GM19324 (cell line): Measurements from ENCODE around the gene HSPBAP1.
A peak's percentile ranks its signal among the peaks of the same experiment; 100 is the strongest.

Experiments
- ATAC-seq: cut with Tn5 transposase; IDR thresholded peaks from one replicate; pipeline ENCODE4 v1.9.1; 2021; ENCODE audit warnings: mild to moderate bottlenecking, moderate library complexity; ENCODE audit not compliant: unreplicated experiment, low FRiP score

Gene HSPBAP1

GRCh38 chr3:122793568-122794416 is at the start of gene HSPBAP1:
HSPBAP1 (minus strand) TSS chr3:122793831; CDS start chr3:122793680, 151 bp downstream.
- ATAC-seq, result peak; percentile 74

DNA sequence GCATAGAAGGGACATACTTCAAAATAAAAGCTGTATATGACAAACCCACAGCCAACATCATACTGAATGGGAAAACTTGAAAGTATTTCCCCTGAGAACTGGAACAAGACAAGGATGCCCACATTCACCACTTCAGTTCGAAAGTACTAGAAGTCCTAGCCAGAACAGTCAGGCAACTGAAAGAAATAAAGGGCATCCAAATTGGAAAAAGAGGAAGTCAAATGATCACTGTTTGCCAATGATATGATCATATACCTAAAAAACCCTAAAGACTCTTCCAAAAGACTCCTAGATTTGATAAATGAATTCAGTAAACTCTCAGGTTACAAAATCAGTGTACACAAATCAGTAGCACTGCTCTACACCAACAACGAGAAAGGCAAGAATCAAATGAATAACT is 42.0 kb upstream of the HSPBAP1 start:
- ATAC-seq, result no peak

DNA sequence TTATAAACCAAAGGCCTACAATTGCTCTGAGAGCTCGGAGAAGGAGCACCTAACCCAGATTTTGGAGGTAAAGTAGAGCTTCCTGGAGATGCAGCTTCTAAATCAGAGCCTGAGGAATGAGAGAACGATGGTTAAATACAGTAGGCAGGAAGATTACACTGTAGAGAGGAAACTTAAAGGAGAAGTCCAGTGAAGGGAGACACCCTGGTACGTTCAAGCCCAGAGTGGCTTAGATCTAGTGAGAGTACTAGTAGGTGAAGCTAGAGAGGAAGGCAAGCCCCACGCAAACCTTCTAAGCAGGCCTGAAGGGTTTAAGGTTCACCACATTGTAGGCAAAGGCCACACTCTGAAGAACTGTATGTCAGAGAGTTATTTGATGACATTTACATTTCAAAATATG is 34.6 kb upstream of the HSPBAP1 start:
- ATAC-seq, result no peak

GRCh38 chr3:122826278-122826677 is 32.6 kb upstream of the HSPBAP1 start:
- no peak for ATAC-seq

DNA sequence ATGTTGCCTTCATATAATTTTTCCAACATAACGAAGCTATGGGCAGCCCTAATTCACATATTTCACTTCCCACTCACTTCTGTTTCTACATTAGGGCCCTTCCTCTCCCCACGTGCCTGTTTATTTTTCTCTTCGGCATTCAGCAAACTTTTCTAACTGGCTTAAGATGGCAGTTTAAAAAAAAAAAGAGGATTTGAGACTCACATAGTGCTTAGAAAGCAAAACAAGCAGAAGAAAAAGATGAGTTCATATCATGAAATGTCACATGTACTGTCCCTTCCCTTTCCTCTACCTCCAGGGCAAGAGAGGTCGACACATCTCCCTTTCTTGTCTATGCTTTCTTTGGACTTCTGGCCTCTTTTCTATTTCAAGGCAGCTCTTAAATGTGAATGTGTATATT is 31.8 kb upstream of the HSPBAP1 start:
- ATAC-seq, result no peak

DNA sequence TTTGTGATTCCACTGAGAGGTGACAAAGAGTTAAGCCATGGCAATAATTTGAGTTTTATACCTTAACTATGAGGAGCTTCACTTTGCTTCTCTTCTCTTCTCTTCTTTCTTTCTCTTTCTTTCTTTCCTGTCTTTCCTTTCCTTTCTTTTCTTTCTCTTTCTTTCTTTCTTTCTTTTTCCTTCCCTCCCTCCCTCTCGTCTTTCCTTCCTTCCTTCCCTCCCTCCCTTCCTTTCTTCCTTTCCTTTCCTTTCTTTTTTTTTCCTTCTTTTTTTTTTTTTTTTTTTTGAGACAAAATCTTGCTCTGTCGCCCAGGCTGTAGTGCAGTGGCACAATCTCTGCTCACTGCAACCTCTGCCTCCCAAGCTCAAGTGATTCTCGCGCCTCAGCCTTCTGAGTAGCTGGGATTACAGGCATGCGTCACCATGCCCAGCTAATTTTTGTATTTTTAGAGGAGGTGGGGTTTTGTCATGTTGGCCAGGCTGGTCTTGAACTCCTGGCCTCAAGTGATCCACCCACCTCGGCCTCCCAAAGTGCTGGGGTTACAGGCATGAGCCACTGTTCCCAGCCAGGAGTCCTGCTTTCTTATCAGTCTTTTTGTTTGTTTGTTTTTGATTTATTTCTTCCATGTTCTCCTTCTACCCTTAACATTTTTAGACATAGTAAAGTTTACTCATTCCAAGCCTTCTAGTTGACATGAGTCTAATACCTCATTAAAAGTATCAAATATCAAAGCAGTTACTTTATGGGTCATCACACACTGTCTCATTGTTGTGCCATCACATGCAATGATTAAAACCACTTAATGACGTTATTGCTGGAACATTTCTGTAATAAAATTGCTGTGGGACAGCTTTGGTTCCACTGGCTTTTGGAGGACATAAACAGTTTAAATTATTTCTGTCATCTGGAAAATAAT is 31.1 kb upstream of the HSPBAP1 start:
- no peak for ATAC-seq

DNA sequence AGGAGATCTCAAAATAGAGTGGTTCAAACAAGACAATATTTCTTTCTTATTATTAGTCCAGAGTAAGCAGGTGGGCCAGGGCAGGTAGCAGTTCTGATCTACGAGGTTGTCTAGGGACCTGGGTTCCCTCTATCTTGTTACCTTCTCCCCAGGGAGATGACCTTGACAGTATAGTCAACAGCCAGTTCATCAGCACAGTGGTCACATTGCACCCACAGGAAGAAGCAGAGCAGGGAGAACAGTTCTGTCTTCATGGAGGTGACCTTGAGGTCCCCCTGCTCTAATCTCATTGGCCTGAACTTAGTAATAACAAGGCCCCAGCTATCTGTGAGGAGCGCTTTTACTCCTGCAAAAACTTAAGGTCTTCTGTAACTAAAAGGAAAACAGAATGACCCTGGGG is 23.0 kb upstream of the HSPBAP1 start:
- ATAC-seq, result no peak

DNA sequence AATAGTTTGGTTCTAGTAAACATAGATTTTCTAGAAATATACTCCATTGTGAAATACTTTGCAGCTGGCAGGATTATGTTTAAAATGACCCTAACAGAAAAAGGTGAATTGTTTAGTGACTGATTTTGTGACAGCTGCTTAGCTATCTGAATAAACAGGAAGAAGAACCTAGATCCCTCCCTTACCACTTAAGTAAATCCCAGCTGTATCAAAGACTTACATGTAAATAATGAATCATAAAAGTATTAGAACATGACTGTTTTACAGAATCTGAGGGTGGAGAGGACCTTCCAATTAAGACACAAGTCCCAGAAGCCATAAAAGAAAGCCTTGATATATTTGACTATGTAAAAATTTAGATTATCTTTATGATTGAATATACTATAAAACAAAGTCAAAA is 17.1 kb upstream of the HSPBAP1 start:
- ATAC-seq, result no peak

- no peak for ATAC-seq
Measured at GRCh38 chr3:122803977-122804376, 10.3 kb upstream of the HSPBAP1 start.

GRCh38 chr3:122802323-122802722 is 8.7 kb upstream of the HSPBAP1 start:
- ATAC-seq, result no peak

- no peak for ATAC-seq
Measured at GRCh38 chr3:122800706-122801237, 7.1 kb upstream of the HSPBAP1 start.

GRCh38 chr3:122800031-122800430 is 6.4 kb upstream of the HSPBAP1 start:
- no peak for ATAC-seq

- no peak for ATAC-seq
Measured at GRCh38 chr3:122799322-122799721, 5.7 kb upstream of the HSPBAP1 start.

DNA sequence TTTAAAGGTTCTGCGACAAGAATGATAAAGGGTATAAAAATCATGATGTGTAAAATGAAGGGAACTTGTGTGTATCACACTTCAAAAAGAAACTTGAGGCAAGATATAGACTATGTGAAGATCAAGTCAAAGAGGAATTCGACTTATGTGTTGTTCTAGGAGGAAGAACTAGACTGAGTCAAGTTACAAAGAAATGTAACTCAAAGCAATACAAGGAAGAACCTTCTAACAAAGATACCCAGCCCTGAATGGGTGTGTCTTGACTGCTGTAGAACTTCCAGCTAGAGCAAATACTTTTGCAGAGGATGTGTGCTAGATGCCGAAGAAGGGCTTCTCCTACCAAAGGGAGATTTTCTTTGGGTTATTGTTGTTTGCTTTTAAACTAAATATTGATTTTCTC is 3.7 kb upstream of the HSPBAP1 start:
- ATAC-seq, result no peak

- ATAC-seq, result no peak
Measured at GRCh38 chr3:122795674-122796195, 2.1 kb upstream of the HSPBAP1 start.

DNA sequence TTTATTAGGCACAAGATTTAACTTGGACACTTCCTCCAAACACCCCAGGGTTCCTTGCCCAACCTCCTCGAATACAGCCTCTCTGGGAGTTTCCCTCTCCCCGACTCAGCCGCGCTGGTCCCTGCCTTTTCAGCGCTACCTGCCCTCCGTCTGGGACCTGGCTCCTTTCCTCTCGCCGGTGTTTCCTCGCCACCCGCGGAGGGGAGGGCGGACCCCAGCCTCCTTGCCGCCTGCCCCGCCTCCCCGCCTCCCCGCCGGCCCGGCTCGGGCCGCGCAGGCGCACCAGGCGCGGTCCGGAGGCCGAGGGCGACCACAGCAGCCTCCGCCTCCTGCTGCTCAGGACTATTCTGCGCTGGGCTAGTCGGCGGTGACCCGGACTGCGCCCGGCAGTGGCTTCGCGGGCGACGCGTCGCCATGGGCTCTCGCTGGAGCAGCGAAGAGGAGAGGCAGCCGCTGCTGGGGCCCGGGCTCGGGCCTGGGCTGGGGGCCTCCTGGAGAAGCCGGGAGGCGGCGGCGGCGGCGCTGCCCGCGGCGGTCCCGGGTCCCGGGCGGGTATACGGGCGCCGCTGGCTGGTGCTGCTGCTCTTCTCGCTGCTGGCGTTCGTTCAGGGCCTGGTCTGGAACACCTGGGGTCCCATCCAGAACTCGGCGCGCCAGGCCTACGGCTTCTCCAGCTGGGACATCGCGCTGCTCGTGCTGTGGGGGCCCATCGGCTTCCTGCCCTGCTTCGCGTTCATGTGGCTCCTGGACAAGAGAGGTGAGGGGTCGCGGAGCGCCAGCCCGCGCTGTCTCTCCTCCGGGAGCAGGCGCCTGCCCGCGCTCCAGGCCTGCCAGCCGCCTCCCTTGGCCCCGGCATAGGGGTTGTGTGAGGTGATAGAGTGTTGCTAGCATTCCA is 1.4 kb upstream of the HSPBAP1 start, which contains the start of gene SLC49A4:
Gene SLC49A4 (plus strand): TSS at position 291 of the 895 bp plus-strand sequence. CDS start 124 bp downstream, at position 415.
- peak; percentile 85 for ATAC-seq

GRCh38 chr3:122794483-122794778 is 800 bp upstream of the HSPBAP1 start:
- ATAC-seq, result no peak

- no peak for ATAC-seq
Measured at GRCh38 chr3:122789585-122790273, 3.9 kb downstream of the HSPBAP1 start.

- no peak for ATAC-seq
Measured at GRCh38 chr3:122787872-122788271, 5.8 kb downstream of the HSPBAP1 start.
